Activated CD8-positive, alpha-beta T cell treated with anti-CD3 and anti-CD28 coated beads for 36 hours (primary cell): ENCODE results near the gene OGFOD2. TPM values are rescaled to one million over a fixed set of nuclear protein-coding genes. Genes with fewer than 3 reads are reported as not detected.

ENCODE experiments used
- ATAC-seq: fragments of 200-7000 bp; cut with Tn5 transposase; one replicate; pipeline ENCODE4 v1.10.0; 2021; ENCODE audit warnings: mild to moderate bottlenecking, moderate library complexity
- CTCF ChIA-PET: fragments of 350-600 bp; sonication (Branson Sonifier 250); formaldehyde crosslinking; loops from one replicate; lab custom pipeline; 2021; ENCODE audit warnings: antibody characterized with exemption; lab: Charles Lee
- POLR2A ChIA-PET: fragments of 350-600 bp; sonication (Branson Sonifier 250); formaldehyde crosslinking; loops from one replicate; lab custom pipeline; 2021; ENCODE audit warnings: antibody characterized with exemption; lab: Charles Lee
- DNase-seq: peaks from one replicate; pipeline ENCODE4 v3.0.0-alpha.2; 2020
- H3K27ac Mint-ChIP-seq: one replicate; pipeline ENCODE4 v1.8.0; 2021; ENCODE audit warnings: mild to moderate bottlenecking, mixed read lengths
- H3K27me3 Mint-ChIP-seq: one replicate; pipeline ENCODE4 v1.8.0; 2021; ENCODE audit warnings: mixed read lengths
- H3K36me3 Mint-ChIP-seq: one replicate; pipeline ENCODE4 v1.8.0; 2021; ENCODE audit warnings: low read depth, mixed read lengths
- H3K4me1 Mint-ChIP-seq: one replicate; pipeline ENCODE4 v1.8.0; 2021; ENCODE audit warnings: low read depth, mixed read lengths
- H3K4me3 Mint-ChIP-seq: one replicate; pipeline ENCODE4 v1.8.0; 2021; ENCODE audit warnings: mild to moderate bottlenecking, moderate library complexity, mixed read lengths
- H3K9me3 Mint-ChIP-seq: one replicate; pipeline ENCODE4 v1.8.0; 2021; ENCODE audit warnings: mixed read lengths
- CTCF ChIP-seq: fragments of 200-600 bp; IDR thresholded peaks from one replicate; pipeline ENCODE4 v1.8.0; 2022; ENCODE audit warnings: antibody characterized with exemption, mild to moderate bottlenecking
- intact Hi-C: fragments of 100-400 bp; cut with micrococcal nuclease; formaldehyde crosslinking; loops from one replicate; pipeline ENCODE4 v1.10.0; 2022
- total RNA-seq, 2 experiments: library from RNA; stranded (reverse); gene quantifications; one replicate each; pipeline ENCODE4 v1.2.3, GENCODE V29; 2021

The OGFOD2 gene
- total RNA-seq, 2 experiments from 2014 or later: 27.1 to 31.5 TPM

- DNase-seq (peak; percentile 73), ATAC-seq (peak; percentile 74)
- Mint-ChIP-seq H3K4me1 (peaks cover 56% of the 10 kb centered on the region), H3K9me3 (no peaks in the 10 kb centered on the region), H3K4me3 (peak within 1 kb of the TSS; percentile 92), H3K27ac (peak within 1 kb of the TSS; percentile 93), H3K36me3 (peaks cover 24% of the 10 kb centered on the region), H3K27me3 (no peaks in the 10 kb centered on the region)
- no peak for TF ChIP-seq CTCF
- intact Hi-C loops: no loop called here
- POLR2A ChIA-PET: interaction anchor here (0.6 to 1.3 kb wide), 5 partner anchors 11 to 211 kb away, joined by 3 to 4 read pairs (median 4); no protein-coding TSS in a partner anchor
- CTCF ChIA-PET: interaction anchor here (1.0 to 1.8 kb wide), 6 partner anchors 119 to 262 kb away, joined by 3 to 6 read pairs (median 4); no protein-coding TSS in a partner anchor
These were observed 5.4 kb downstream of the OGFOD2 start, which contains the start of gene ARL6IP4 for GRCh38 chr12:122980183-122981035. TSS of gene ARL6IP4 (plus strand) at chr12:122980681. CDS start at chr12:122981140, 459 bp downstream.

DNA sequence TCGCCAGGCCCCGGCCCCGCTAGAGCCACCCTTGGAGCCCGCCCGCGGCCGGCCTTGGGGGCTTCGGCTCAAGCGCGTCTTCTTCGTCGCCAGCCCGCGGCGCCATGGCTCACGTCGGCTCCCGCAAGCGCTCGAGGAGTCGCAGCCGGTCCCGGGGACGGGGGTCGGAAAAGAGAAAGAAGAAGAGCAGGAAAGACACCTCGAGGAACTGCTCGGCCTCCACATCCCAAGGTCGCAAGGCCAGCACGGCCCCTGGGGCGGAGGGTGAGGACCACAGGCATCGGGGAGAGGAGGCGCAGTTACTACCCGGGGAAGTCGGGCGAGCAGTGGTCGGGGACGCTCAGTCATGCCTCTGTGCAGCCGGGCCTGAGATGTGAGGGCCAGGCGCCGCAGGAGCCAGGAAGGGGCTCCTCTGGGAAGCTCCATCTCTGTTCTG, 6.0 kb downstream of the OGFOD2 start:
- no peak for TF ChIP-seq CTCF
- H3K4me1 Mint-ChIP-seq: peaks cover 52% of the 10 kb centered on the region
- H3K27me3 Mint-ChIP-seq: no peaks in the 10 kb centered on the region
- intact Hi-C loops: no loop called here
- POLR2A ChIA-PET: interaction anchor here (0.5 to 1.3 kb wide), 5 partner anchors 9 to 211 kb away, joined by 3 to 4 read pairs (median 3); no protein-coding TSS in a partner anchor
- CTCF ChIA-PET: interaction anchor here (0.9 to 1.5 kb wide), 5 partner anchors 9 to 257 kb away, joined by 3 to 4 read pairs (median 3); no protein-coding TSS in a partner anchor
- H3K27ac Mint-ChIP-seq: peak overlapping the region; percentile 85
- H3K9me3 Mint-ChIP-seq: no peaks in the 10 kb centered on the region
- peak; percentile 38 for DNase-seq
- ATAC-seq: peak; percentile 25
- peak overlapping the region; percentile 92 for H3K4me3 Mint-ChIP-seq
- peaks cover 24% of the 10 kb centered on the region for H3K36me3 Mint-ChIP-seq

DNA sequence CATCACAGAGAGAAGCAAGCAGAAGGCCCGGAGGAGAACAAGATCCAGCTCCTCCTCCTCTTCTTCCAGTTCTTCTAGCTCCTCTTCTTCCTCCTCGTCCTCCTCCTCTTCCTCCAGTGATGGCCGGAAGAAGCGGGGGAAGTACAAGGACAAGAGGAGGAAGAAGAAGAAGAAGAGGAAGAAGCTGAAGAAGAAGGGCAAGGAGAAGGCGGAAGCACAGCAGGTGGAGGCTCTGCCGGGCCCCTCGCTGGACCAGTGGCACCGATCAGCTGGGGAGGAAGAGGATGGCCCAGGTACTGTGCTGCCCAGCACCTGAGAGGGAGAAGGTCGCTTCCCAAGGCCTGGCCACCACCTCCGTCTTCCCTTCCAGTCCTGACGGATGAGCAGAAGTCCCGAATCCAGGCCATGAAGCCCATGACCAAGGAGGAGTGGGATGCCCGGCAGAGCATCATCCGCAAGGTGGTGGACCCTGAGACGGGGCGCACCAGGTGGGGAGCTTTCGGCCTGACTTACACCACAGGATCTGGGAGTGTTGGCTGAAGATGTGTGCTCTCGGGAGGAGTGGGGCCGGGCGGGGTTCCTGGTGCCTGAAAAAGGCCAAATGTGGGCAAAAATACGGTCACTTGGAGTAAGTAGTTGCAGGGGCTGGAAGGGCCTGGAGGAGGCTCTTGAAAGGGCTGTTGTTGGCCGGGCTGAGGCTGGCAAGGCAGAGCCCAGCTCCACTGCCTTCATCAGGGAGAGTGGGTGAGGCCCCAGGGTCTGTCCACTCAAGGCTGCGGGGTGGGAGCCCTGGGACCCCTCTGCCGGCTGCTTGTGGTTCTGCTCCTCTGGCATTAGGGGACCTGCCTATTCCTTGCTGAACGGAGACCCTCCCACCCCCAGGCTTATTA, 6.8 kb downstream of the OGFOD2 start:
- CTCF ChIA-PET: interaction anchor here (0.9 to 1.5 kb wide), 5 partner anchors 8 to 256 kb away, joined by 3 to 4 read pairs (median 3); no protein-coding TSS in a partner anchor
- peaks cover 24% of the 10 kb centered on the region for H3K36me3 Mint-ChIP-seq
- H3K4me3 Mint-ChIP-seq: peak overlapping the region; percentile 92
- peak overlapping the region; percentile 85 for H3K27ac Mint-ChIP-seq
- TF ChIP-seq CTCF: no peak
- POLR2A ChIA-PET: interaction anchor here (0.5 to 1.4 kb wide), 9 partner anchors 8 to 251 kb away, joined by 3 to 4 read pairs (median 3); partner anchors contain the start of gene MPHOSPH9
- no peak for DNase-seq
- intact Hi-C loops: no loop called here
- no peaks in the 10 kb centered on the region for H3K9me3 Mint-ChIP-seq
- H3K27me3 Mint-ChIP-seq: no peaks in the 10 kb centered on the region
- ATAC-seq: no peak
- peaks cover 45% of the 10 kb centered on the region for H3K4me1 Mint-ChIP-seq

DNA sequence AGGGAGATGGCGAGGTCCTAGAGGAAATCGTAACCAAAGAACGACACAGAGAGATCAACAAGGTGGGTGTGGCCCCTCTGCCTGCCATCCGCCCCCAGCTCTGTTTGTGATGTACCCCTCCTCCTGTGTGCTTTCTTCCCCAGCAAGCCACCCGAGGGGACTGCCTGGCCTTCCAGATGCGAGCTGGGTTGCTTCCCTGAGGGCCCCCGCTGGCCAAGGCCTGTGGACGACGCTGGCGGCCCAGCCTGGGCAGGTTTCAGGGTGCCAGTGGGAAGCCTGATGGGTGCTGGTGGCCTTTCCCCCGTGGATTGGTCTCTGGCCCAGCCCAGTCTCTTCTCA, 7.4 kb downstream of the OGFOD2 start:
- DNase-seq (no peak), ATAC-seq (no peak)
- peaks cover 42% of the 10 kb centered on the region for H3K4me1 Mint-ChIP-seq
- H3K36me3 Mint-ChIP-seq: peaks cover 24% of the 10 kb centered on the region
- ChIA-PET POLR2A (interaction anchor here (0.6 to 1.4 kb wide), 4 partner anchors 9 to 250 kb away, joined by 3 to 4 read pairs (median 4); partner anchors contain the start of gene MPHOSPH9), CTCF (interaction anchor here (0.9 kb wide), 1 partner anchor 189 kb away, joined by 3 read pairs; no protein-coding TSS in a partner anchor)
- H3K27me3 Mint-ChIP-seq: no peaks in the 10 kb centered on the region
- no peaks in the 10 kb centered on the region for H3K9me3 Mint-ChIP-seq
- peak overlapping the region; percentile 92 for H3K4me3 Mint-ChIP-seq
- TF ChIP-seq CTCF: no peak
- H3K27ac Mint-ChIP-seq: peak overlapping the region; percentile 85
- intact Hi-C loops: no loop called here
